ENCODE measurements around the gene RASGRF1.
A peak's percentile ranks its signal among the peaks of the same experiment; 100 is the strongest.

Gene RASGRF1

DNA sequence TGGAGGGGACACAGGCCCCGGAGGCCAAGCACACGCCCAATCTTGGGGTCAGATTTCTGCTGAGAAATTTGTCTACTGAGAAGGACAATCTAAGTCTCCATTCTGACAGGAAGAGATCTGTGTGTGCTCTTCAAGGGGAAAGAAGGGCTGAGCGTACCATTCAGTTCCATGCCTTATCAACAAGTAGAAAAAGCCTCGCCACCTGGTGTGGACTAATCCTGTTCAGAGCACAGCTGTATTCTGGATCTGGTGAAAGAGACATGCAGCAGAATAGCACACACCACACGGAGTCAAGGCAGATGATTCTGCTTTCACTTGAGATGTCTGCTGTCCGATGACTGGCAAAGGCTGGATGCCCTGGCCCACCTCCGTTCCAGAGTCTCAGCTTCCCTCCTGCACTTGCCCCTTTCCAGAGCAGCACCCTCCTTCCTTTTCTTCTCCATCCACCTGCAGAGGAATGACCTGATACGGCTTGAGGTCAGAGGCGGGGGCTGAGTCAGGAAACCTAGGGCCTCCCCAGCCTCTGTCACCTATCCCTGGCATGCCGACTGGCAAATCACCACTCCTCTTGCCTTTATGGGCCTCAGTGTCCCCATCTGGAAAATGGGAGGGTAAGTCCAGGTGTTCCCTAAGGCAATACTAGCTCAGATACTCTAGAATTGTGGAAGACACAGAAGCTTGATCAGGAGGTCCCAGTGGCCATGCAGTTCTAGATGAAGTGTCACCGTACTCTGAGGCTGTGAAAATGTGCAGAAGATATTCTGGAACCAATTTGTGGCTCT, 108.9 kb downstream of the RASGRF1 start:
- DNase-seq = no peak

DNA sequence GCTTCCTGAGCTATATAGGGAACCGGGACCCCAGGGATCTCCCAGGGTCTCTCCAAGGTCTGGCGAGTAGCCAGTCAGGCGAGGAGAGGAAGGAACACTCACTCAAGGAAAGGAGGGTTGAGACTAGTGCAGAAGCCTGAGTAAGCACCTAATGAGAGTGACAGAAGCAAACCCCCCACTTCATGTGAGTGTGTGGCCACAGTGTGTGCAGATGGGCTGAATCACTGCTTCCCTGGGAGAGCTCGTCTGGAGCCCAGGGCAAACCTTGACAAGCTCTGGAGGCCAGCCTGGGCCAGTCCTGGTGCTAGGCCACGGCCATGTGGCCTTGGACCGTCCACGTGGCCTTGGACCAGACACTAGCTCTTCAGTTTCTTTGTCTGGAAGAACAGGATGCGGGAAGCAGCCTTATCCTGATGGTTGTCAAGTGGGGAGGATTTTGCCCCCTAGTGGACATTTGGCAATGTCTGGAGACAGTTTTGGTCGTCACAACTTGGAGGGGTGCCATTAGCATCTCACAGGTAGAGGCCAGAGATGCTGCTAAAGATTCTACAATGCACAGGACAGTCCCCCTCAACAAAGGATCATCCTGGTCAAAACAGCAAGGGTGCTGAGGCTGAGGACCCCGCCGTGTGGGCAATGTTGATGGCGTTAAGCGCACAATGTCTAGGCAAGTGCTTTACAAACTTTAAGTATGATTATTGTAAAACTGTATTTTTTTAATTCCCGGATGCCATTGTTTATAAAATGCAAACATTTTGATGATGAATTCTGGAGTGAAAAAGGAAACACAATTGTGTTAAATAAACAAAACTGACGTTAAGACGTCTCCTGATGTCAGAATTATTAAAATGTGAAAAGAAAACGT, 110.9 kb downstream of the RASGRF1 start:
- peak; percentile 70 for DNase-seq

DNA sequence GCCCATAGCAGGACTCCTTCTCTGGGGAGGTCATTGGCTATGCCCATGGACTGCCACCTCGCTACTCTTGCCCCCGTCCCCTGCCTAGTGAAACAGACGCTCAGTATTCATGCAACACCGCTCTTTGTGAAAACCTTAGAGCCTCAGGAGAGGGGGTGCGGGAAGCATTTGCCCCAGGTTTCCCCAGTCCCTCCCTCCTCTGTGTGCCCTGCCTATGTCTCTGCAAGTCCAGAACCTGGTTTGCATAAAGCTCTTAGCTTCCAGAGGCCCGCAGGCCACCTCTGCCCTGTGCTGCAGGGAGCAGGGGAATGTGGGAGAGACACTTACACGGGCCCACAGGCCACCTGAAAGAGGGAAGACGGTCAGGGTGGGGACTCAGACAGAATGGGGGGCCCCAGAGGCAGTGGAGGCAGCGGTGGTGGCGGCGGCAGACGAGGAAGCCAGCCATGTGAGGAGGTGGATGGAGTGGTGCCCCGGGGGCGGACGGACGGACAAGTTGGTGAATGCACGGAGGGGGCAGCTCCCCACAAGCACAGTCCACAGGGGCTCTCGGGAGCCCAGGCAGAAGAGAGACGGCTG, 111.9 kb downstream of the RASGRF1 start:
- DNase-seq = no peak

DNA sequence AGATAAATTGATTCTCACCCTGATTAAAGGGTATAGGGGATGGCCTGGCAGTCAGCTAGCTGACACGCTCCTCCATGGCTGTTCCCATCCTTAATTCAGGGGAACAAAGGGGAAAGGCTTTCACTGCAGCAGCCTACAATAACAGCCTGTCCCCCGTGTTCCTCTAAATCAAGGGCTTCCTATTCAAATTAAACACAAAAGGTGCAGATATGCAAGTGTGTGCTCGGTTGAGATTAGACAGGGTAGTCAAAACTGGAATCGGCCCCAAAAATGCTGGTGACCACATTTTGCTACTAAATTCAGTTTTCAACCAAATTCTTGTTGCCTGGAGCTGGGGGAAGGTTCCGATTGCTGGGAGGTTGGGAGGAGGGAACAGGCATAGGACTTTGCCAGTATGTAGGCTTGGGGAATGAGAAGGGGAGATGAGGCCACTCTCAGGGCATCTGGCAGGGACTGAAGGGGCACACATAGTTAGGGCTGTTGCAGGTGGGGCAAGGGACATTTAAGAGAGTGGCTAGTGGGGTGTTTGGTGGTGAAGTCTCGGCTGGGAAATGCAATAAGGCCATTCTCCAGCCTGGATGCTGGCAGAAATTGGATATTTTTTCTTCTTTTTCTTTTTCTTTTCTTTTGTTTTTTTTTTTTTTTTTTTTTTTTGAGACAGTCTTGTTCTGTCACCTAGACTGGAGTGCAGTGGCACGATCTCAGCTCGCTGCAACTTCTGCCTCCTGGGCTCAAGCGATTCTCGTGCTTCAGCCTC, 112.8 kb downstream of the RASGRF1 start:
- no peak for DNase-seq

DNA sequence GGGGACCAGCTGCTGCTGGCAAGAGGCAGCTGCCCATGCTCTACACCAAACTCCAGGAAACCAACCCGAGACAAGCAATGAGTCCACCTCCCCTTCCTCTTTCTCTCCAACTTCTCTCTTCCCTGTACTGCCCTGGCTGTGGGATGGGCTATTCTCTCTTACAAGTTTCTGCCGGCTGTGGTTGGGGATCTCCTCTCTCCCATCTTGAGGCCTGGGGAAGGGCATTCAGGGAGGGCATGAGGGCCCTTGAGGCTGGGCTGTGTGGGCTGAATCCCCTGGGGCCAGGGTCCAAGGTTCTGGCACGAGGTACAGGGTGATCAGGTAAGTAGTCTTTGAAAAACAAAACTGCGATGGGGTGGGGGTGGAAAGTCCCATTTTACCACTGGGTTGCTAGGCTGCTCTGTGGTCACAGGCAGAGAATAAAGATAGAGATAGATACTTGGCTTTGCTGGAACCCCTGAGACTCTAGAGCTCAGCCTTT, 113.4 kb downstream of the RASGRF1 start:
- DNase-seq = no peak

DNA sequence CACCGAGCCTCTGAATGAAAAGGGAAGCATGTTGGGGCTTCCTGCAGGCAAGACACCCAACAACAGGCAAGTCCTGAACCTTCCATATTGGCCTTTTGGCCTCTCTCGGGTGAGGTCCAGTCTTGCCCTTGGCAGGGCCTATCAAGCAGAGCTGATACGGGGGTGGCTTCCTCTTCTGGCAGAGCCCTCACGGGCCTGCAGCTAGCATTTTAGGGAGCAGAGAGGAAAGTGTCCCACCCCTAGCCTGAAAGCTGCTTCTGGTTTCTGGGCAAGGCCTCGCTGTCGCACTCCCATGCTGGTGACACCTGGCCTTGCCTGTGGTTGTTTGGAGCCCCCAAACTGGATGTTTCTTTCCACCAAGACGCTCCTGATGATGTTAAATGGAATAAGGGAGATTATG, 113.9 kb downstream of the RASGRF1 start:
- no peak for DNase-seq

DNA sequence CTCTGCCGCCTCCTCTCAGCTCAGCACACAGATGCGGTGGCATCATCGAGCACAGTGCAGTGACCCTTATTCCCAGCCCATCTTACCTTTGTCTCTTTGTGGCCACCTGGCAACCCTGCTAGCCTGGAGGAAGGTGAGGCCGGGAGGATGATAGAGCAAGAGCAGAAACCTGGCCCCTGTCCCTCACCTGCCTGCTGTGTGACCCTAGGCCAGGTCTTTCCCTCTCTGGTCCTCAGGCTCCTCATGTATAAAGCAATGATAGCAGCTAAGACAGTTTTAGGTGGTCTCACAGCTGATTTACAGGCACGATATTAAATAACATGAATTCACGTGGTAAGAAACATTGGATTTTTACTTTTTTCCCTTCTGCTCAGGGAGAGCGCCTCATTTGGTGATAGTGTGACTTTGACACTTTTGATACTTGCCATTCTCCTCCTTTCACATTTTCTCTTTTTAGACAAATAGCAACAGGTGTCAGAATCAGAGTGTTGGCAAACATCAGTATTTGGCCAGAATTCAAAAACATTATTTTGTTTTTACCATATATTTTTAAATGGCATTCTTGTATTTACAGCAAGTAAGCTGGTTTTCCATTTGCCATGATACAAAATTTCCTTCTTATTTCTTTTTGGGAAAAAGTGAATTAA, 116.2 kb downstream of the RASGRF1 start:
- no peak for DNase-seq

DNA sequence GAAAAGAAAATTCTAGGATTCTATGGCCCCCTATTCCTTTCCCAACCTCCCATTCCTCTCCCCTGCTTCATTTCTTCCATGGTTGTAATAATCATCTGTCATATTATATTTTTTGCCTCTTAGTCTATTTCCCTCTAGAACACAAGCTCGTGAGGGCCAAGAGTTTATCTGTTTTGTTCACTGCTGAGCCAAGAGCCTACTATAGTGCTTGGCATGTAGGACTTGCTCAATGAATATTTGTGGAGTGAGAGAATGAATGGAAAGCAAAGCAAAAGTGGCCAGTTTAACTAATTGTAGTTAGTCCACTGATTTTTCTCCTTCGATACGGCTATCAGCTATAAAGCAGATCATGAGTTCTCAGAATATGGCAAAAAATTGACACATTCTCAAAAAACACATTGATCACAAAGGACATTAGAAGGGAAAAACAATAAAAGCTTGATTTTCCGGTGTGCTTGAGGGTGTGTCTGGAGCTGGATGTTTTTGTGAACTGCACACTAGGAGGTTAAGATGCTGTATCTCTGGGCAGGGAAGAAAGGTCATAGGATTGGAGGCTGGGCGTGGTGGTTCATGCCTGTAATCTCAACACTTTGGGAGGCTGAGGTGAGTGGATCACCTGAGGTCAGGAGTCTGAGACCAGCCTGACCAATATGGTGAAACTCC, 120.8 kb downstream of the RASGRF1 start:
- DNase-seq = no peak

DNA sequence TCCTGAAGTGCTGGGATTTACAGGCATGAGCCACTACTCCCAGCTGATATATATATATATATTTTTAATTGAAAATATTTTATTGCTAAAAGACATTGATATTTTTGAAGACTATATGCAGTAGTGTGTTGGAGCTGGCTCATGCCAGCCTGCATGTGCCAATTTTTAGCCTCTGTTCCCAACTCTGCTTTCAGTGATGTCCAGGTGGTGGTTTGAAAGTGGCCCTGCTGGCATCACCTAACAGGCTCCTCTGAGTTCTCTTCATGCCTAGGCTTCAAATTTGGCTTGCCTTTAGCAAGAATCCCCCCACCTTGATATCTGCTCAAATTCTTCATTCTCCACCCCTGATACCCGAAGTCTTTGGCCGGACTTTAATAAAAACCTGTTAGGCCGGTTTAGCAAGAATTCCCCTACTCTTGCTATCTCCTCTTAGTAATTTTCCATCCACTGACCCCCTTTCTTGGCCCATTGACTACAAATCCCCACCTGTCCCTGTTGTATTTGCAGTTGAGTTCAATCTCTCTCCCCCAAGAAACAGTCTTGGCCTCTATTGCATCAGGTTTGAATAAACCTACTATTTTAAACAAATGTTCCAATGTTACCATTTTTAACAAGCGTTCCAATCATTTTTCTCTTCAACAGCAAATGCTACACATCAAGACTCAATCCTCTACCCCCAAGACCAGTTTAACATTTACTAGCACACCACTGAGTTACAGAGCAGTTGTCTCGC, 121.9 kb downstream of the RASGRF1 start:
- DNase-seq = no peak

DNA sequence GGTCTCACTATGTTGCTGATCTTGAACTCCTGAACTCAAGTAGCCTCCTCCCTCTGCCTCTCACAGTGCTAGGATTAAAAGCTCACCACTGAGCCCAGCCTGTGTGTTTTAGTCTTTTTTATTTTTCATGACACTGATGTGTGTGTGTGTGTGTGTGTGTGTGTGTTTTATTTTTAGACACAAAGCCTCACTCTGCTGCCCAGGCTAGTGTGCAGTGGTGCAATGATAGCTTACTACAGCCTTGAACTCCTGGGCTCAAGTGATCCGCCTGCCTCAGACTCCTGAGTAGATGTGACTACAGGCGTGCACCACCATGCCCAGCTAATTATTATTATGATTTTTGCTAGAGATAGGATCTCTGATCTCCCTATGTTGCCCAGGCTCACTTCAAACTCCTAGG, 122.5 kb downstream of the RASGRF1 start:
- DNase-seq = no peak

DNA sequence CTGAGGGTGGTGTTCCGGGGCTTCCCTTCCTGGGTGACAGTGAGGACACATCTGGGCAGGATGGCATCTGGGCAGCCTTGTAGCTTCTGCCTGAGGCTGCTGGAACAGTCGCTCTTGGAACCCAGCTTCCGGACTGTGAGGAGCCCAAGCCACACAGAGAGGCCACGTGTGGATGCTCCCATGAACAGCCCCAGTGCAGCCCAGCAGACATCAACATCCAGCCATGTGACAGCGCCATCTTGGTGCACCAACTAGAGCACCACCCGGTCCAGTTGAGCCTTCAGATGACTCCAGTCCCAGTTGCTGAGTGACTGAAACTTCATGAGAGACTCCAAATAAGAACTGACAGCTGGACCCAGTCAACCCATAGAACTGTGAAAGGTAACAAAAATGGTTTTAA, 130.3 kb downstream of the RASGRF1 start:
- DNase-seq = no peak

DNA sequence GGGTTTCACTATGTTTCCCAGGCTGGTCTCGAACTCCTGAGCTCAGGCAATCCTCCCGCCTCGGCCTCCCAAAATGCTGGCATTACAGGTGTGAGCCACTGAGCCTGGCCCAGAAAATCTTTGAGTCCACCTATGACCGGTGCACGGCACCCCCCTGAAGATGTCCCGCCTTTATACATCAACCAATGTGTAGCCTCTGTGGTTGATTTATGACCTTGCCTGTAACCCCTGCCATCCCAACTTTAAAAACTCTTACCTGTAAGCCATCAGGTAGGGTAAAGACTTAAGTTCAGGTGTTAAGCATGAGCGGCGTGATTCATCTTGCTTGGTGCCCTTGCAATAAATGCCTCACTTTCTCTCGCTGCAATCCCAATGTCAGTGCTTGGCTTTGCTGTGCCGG, 131.2 kb downstream of the RASGRF1 start:
- DNase-seq = no peak

DNA sequence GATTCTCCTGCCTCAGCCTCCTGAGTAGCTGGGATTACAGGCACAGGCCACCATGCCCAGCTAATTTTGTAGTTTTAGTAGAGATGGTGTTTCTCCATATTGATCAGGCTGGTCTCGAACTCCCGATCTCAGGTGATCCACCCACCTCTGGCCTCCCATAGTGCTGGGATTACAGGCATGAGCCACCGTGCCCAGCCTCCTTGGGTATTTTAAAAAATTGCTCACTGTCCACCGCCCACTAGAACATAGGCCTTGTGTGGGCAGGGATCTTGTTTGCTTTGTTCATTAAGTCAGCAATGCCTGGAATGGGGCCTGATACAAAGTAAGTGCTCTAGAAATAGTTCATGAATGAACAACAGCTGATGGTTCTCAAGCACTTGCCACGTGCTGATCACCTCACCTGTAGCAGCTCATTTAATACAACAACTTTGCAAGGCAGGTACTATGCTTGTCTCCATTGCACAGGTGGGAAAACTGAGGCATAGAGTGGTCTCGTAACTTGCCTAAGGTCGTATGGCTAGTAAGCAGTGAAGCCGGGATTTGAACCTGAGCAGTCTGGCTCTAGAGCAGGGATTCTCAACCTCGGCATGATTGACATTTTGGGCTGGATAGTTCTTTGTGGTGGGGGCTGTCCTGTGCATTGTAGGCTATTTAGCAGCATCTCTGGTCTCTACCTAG, 133.0 kb downstream of the RASGRF1 start:
- no peak for DNase-seq

DNA sequence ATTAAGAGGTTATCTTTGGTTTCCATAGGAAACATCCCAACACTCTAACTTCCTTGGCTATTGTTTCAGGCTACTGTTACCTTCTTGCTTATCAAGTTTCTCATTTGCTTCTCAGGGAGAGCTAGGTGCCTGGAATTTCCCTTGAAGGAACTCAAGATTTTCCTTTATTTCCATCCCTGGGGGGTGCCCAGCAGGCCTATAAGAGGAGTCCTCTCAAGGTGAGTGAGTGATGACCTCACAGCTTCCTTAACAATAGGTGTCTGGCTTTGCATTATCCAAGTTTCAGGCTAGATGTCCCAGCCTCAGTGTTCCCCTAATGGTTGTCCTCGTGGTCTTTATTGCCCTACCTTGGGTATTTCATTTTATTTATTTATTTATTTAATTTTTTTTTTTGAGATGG, 133.6 kb downstream of the RASGRF1 start:
- no peak for DNase-seq

DNA sequence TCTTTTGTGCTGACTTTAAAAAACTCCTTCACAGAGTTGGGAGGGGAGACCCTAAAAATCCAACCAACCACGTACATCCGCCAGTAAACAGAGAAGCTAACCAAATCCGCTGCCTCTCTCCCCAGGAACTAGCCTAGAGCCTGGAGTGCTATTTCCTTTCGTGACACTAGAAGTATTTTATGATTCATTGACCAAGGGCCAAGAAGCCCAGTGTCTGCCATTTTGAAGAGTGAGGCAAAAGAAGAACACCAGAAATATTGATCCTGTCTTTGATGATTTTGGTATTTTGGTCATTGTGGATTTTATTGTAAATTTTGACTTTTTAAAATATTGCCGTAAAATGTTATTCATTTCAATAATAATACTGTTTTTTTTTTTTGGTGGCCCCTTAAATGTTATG, 135.2 kb downstream of the RASGRF1 start:
- no peak for DNase-seq

DNA sequence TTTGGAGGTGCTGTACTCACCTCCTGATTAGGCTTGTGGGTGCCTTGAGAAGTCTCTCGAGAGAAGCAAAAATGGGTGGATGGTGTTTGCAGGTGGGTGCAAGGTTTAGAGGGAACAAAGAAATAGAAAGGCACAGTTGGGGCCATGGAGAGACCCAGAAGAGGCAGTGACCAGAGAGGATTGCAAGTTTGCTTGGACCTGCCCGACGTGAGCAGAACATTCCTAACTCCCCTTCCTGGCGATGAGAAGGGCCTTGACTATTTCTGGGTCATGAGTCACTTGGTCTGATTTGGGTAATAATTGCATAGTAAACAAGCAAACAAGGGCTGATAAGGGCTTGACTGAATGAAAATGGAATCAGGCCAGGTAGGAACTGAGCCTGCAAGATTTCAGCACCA, 138.7 kb downstream of the RASGRF1 start:
- no peak for DNase-seq

DNA sequence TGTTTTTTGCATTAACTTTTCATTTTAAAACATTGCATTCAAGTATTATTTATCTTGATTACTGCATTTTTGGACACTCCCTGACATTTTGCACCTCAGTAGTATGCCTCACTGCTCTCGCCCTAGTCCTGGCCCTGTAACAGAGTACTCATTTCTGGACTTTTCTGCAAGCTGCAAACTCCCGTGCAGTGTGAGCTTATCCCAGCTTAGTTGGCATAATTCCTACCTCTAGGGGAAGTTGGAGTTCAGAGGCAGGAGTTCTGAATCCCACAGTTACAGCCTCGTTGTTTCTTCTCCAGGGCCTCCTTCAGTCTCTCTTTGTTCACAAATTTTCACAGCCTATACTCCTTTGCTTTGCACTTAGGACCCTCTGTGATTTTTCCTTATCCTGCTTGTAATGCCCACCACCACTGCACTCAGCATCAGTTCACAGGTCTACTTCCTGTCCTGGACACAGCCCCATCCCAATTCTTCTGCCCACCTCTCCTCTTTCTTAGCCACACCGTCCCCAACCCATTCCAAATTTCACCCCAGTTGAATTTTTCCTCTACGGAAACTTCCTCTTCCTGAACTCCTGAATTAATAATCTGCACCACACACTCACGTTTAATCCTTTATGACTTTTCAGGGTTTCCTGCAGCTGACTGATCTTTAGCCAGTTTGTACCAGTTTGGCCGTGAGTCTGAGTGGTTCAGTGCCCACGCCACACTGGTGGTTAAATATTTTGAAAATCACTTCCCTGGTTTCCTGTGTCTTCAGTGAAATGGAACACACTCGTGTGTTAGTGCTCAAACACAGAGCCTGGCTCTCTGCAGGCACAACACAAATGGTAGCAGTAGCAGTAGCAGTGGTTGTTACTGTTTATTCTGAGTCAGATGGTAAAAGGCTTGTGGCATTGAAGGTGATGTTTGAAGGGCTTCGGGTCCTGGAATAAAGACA, 139.4 kb downstream of the RASGRF1 start:
- DNase-seq = no peak

DNA sequence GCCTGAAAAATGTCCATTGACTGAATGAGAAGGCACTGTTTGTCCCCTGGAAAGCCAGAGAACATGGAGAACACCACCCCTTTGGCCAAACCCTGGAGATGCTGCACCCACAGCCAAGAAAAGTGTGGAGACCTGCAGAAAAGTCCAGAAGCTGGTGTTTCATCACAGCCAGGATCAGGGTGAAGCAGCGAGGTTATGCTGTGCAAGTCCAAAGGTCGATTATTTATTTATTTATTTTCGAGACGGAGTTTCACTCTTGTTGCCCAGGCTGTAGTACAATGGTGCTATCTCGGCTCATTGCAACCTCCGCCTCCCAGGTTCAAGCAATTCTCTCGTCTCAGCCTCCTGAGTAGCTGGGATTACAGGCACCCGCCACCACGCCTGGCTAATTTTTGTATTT, 140.2 kb downstream of the RASGRF1 start:
- no peak for DNase-seq

DNA sequence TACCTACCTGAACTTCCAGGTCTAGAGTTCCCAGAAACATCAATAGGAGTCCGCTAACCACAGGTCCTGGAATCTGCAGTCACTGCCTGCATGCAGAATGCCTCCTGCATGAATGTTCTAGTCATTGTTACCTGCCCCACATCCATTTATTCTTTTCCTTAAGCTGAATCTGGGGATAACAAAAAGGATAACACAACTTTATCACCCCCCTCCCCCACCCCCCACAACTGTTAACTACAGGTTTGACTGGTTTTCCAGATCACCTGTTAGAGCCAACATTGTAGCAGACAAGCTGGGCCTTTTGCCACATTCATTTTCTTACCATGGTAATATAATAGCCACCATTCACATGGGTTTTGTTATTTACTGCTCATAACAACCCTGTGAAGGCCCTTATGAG, 141.1 kb downstream of the RASGRF1 start:
- DNase-seq = no peak

Measured in femur (tissue), 1 donor.